Mesothelial cell of epicardium (in vitro differentiated cells): ENCODE results near the gene SPACDR. TPM values are rescaled to one million over a fixed set of nuclear protein-coding genes. Genes with fewer than 3 reads are reported as not detected.

Experiments
- DNase-seq, 2 experiments: peaks; one replicate each; pipeline ENCODE4 v3.0.0; 2021; ENCODE audit warnings: low spot score in 2 of 2; ENCODE audit not compliant: unreplicated experiment in 2 of 2
- H3K27ac Mint-ChIP-seq: 2 replicates; pipeline ENCODE4 v1.8.0; 2021; ENCODE audit warnings: mixed read lengths
- H3K27me3 Mint-ChIP-seq: 2 replicates; pipeline ENCODE4 v1.8.0; 2021; ENCODE audit warnings: low read depth, mixed read lengths
- H3K36me3 Mint-ChIP-seq: 2 replicates; pipeline ENCODE4 v1.8.0; 2021; ENCODE audit warnings: mixed read lengths
- H3K4me1 Mint-ChIP-seq: 2 replicates; pipeline ENCODE4 v1.8.0; 2021; ENCODE audit warnings: mixed read lengths
- H3K4me3 Mint-ChIP-seq: 2 replicates; pipeline ENCODE4 v1.8.0; 2021; ENCODE audit warnings: mild to moderate bottlenecking, moderate library complexity, mixed read lengths
- H3K9me3 Mint-ChIP-seq: 2 replicates; pipeline ENCODE4 v1.8.0; 2021; ENCODE audit warnings: mixed read lengths
- CTCF ChIP-seq: fragments of 200-600 bp; sonication (generic); IDR thresholded peaks from one replicate; pipeline ENCODE4 v1.5.0; 2021; ENCODE audit warnings: antibody characterized with exemption; ENCODE audit not compliant: unreplicated experiment
- total RNA-seq: library from RNA; stranded (reverse); gene quantifications from 3 replicates; pipeline ENCODE4 v1.2.1, GENCODE V29; 2021

Gene SPACDR
- total RNA-seq, 1 donor from 2014 or later = 2.0 TPM

GRCh38 chr7:100471021-100471420, 7.0 kb upstream of the SPACDR start:
- Mint-ChIP-seq H3K9me3 (no peaks in the 10 kb centered on the region), H3K4me1 (peaks cover 17% of the 10 kb centered on the region), H3K27ac (peak overlapping the region; percentile 75), H3K36me3 (peaks cover 9% of the 10 kb centered on the region), H3K27me3 (no peaks in the 10 kb centered on the region), H3K4me3 (no peak overlapping the region)
- no peak for DNase-seq
- no peak for TF ChIP-seq CTCF

DNA sequence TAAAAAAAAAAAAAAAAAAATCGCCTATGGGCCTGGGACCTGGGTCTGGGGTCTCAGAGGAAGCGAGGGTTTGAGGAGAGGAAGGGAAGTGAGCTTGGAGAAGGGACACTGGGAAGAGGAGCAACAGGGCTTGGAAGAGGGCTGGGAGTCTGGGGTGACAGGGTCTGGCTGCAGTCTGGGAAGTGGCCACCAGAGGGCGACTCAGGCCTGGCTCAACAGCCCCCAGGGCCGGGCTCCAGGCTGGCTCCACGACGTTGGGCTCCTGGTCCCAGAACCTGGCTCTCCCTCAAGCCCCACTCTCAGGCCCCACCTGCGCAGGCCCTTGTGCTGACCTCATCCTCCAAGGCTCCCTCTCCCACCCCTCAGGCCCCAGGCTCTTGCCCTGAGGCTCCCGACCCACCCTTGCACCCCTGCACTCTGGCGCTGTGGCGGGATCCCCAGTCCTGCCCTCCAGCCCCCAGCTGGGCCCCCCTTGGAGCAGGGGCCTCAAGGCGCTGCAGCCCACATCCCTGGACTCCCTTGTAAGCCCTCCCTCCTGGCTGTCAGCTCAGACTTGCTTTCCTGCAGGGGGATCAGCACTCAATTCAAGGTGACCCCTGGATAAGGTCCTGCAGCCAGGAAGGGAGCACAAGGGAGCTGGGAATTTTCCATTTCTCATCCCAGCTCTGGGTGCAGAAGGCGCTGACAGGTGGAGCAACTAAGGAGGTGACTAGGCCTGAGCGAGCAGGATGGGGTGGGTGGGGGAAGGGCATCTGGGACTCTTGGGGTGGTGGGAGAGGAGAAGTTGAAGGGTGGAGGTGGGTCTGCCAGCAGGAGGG, 5.4 kb upstream of the SPACDR start:
- peak; percentile 94 for TF ChIP-seq CTCF
- Mint-ChIP-seq H3K36me3 (peaks cover 9% of the 10 kb centered on the region), H3K4me3 (no peak overlapping the region), H3K9me3 (no peaks in the 10 kb centered on the region), H3K4me1 (peaks cover 8% of the 10 kb centered on the region), H3K27ac (peak overlapping the region; percentile 47), H3K27me3 (no peaks in the 10 kb centered on the region)
- peak; percentile 79 to 96 for DNase-seq

GRCh38 chr7:100467638-100468373, 3.7 kb upstream of the SPACDR start:
- no peak for DNase-seq
- Mint-ChIP-seq H3K4me3 (no peak overlapping the region), H3K4me1 (peaks cover 8% of the 10 kb centered on the region), H3K27me3 (no peaks in the 10 kb centered on the region), H3K36me3 (peaks cover 4% of the 10 kb centered on the region), H3K27ac (no peak overlapping the region), H3K9me3 (no peaks in the 10 kb centered on the region)
- TF ChIP-seq CTCF = no peak

DNA sequence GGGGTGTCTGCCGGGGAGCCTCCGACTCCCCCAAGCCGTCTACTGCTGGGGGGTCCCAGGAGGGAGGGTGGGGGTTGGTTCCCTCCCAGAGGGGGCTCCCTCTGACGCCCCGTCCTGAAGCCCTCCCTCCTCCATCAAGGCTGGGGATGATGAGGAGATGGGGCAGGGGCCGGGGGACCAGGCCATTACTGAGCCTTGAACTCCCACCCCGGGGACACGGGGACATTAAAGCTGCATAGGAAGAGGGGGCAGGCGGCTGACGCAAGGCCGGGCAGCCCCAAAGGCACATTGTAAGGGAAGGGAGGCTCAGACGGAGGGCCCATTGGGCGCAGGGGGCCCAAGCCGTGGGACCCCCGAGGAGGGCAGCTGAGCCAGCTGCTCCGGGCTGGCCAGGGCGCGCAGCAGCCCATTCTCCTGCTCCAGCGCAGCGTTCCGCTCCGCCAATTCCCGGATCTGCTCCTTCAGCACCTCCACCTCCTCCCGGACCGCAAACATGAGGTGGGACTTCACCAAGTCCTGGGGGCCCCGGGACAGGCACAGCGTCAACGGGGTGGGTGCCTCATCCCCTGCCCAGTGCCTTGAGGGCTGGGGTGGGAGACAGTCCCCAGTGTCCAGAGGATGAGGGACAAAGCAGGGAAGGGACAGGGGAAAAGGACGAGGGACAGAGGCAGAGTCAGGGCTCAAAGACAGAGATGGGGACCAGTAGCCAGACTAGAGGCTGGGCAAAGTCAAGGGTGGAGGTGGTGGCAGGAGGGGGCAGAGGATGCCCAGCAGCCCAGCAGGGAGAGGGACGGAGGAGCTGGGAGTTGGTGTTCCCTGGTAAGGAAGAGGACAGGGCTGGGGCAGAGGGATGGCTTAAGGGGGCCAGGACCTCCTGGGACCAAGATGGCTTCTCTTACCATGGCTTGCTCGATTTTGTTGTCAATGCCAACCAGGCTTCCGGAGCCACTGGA, 2.9 kb upstream of the SPACDR start:
- TF ChIP-seq CTCF = no peak
- Mint-ChIP-seq H3K4me1 (peaks cover 8% of the 10 kb centered on the region), H3K27me3 (no peaks in the 10 kb centered on the region), H3K36me3 (peaks cover 4% of the 10 kb centered on the region), H3K4me3 (no peak overlapping the region), H3K9me3 (no peaks in the 10 kb centered on the region), H3K27ac (no peak overlapping the region)
- no peak for DNase-seq

GRCh38 chr7:100465702-100466311, 1.7 kb upstream of the SPACDR start:
- DNase-seq = no peak

More at GRCh38 chr7:100465702-100466311, 1.7 kb upstream of the SPACDR start:
- H3K4me1 Mint-ChIP-seq = peaks cover 8% of the 10 kb centered on the region
- no peaks in the 10 kb centered on the region for H3K9me3 Mint-ChIP-seq
- no peaks in the 10 kb centered on the region for H3K27me3 Mint-ChIP-seq
- no peak for TF ChIP-seq CTCF
- H3K27ac Mint-ChIP-seq = no peak overlapping the region
- H3K4me3 Mint-ChIP-seq = no peak overlapping the region
- H3K36me3 Mint-ChIP-seq = peaks cover 2% of the 10 kb centered on the region
